GM21423 (cell line): ENCODE results near the gene TMC4.

Experiments used
- ATAC-seq: cut with Tn5 transposase; IDR thresholded peaks from one replicate; pipeline ENCODE4 v1.9.1; 2021; ENCODE audit warnings: mild to moderate bottlenecking, moderate library complexity; ENCODE audit not compliant: unreplicated experiment

Gene TMC4

GRCh38 chr19:54156490-54156889, 16.5 kb downstream of the TMC4 start:
- no peak for ATAC-seq

GRCh38 chr19:54155694-54156093, 17.3 kb downstream of the TMC4 start:
- ATAC-seq = no peak

GRCh38 chr19:54154603-54155345, 18.2 kb downstream of the TMC4 start:
- no peak for ATAC-seq

GRCh38 chr19:54153731-54154326, 19.1 kb downstream of the TMC4 start:
- no peak for ATAC-seq

- ATAC-seq = no peak
Measured at GRCh38 chr19:54152878-54153524, 20.0 kb downstream of the TMC4 start.

- no peak for ATAC-seq
Measured at GRCh38 chr19:54152267-54152666, 20.7 kb downstream of the TMC4 start.

GRCh38 chr19:54151362-54152035, 21.5 kb downstream of the TMC4 start:
- no peak for ATAC-seq

GRCh38 chr19:54149021-54149812, 23.7 kb downstream of the TMC4 start:
- ATAC-seq = no peak

GRCh38 chr19:54148158-54148557, 24.8 kb downstream of the TMC4 start:
- ATAC-seq = no peak

GRCh38 chr19:54147676-54148075, 25.3 kb downstream of the TMC4 start:
- ATAC-seq = no peak

- ATAC-seq = no peak
Measured at GRCh38 chr19:54145541-54146158, 27.3 kb downstream of the TMC4 start.

- no peak for ATAC-seq
Measured at GRCh38 chr19:54142166-54142780, 30.7 kb downstream of the TMC4 start.

GRCh38 chr19:54141356-54141755, 31.6 kb downstream of the TMC4 start:
- no peak for ATAC-seq

- ATAC-seq = no peak
Measured at GRCh38 chr19:54138489-54139256, 34.3 kb downstream of the TMC4 start.

GRCh38 chr19:54137699-54138488, 35.1 kb downstream of the TMC4 start, which contains the start of gene CNOT3:
TSS of gene CNOT3 (plus strand) at chr19:54137762. CDS start at chr19:54142979, 5,217 bp downstream.
- ATAC-seq = no peak

GRCh38 chr19:54136864-54137698, 35.9 kb downstream of the TMC4 start:
- ATAC-seq = peak; percentile 78

- ATAC-seq = peak; percentile 0
Measured at GRCh38 chr19:54136086-54136863, 36.7 kb downstream of the TMC4 start.
